GM23338 (cell line): ENCODE data around the gene TMUB1. TPM values are rescaled to one million over a fixed set of nuclear protein-coding genes. Genes with fewer than 3 reads are reported as not detected.

Experiments used
- ATAC-seq: fragments of 200-7000 bp; cut with Tn5 transposase; 3 replicates; pipeline ENCODE4 v1.9.1; 2020
- DNase-seq: peaks from one replicate; pipeline ENCODE4 v3.0.0-alpha.2; 2015; ENCODE audit warnings: low spot score
- H2AFZ ChIP-seq: fragments of 200-600 bp; sonication (generic); 2 replicates; pipeline ENCODE4 v1.8.0; 2016; ENCODE audit warnings: antibody characterized with exemption, mild to moderate bottlenecking, moderate library complexity
- H3F3A ChIP-seq: fragments of 200-600 bp; sonication (generic); replicated peaks from 2 replicates; pipeline ENCODE4 v1.8.0; 2017; ENCODE audit warnings: antibody characterized with exemption, mixed run types, low read depth
- H3K27ac ChIP-seq: fragments of 200-600 bp; sonication (generic); 2 replicates; pipeline ENCODE4 v1.6.1; 2016; ENCODE audit warnings: low read depth
- H3K27me3 ChIP-seq: fragments of 200-600 bp; sonication (generic); 2 replicates; pipeline ENCODE4 v1.8.0; 2016; ENCODE audit warnings: mild to moderate bottlenecking, mixed run types, moderate library complexity; ENCODE audit not compliant: insufficient read depth
- H3K36me3 ChIP-seq: fragments of 200-600 bp; sonication (generic); 2 replicates; pipeline ENCODE4 v1.8.0; 2016; ENCODE audit warnings: mild to moderate bottlenecking; ENCODE audit not compliant: insufficient read depth
- H3K4me1 ChIP-seq: fragments of 200-600 bp; sonication (generic); 2 replicates; pipeline ENCODE4 v1.8.0; 2016; ENCODE audit warnings: mild to moderate bottlenecking, moderate library complexity; ENCODE audit not compliant: insufficient read depth
- H3K4me2 ChIP-seq: fragments of 200-600 bp; sonication (generic); 2 replicates; pipeline ENCODE4 v1.7.1; 2017; ENCODE audit warnings: mixed run types
- H3K4me3 ChIP-seq: fragments of 200-600 bp; sonication (generic); 2 replicates; pipeline ENCODE4 v1.6.1; 2016; ENCODE audit warnings: mixed run types
- H3K79me2 ChIP-seq: fragments of 200-600 bp; sonication (generic); replicated peaks from 2 replicates; pipeline ENCODE4 v1.8.0; 2017; ENCODE audit warnings: mild to moderate bottlenecking; ENCODE audit not compliant: insufficient read depth
- H3K9me2 ChIP-seq: fragments of 200-600 bp; sonication (generic); 2 replicates; pipeline ENCODE4 v1.8.0; 2017; ENCODE audit not compliant: insufficient read depth
- H4K20me1 ChIP-seq: fragments of 200-600 bp; sonication (generic); replicated peaks from 2 replicates; pipeline ENCODE4 v1.8.0; 2017; ENCODE audit warnings: mild to moderate bottlenecking; ENCODE audit not compliant: insufficient read depth
- H3K27ac Mint-ChIP-seq: 2 replicates; pipeline ENCODE4 v1.8.0; 2020; ENCODE audit warnings: inconsistent platforms, mild to moderate bottlenecking, moderate library complexity, mixed read lengths
- H3K27me3 Mint-ChIP-seq: 3 replicates; pipeline ENCODE4 v1.8.0; 2022; ENCODE audit warnings: low read depth, mild to moderate bottlenecking, moderate library complexity, mixed read lengths, inconsistent platforms; ENCODE audit not compliant: insufficient read depth, poor library complexity
- H3K36me3 Mint-ChIP-seq: 3 replicates; pipeline ENCODE4 v1.8.0; 2021; ENCODE audit warnings: low read depth, mild to moderate bottlenecking, inconsistent platforms, moderate library complexity, mixed read lengths
- H3K4me1 Mint-ChIP-seq: 3 replicates; pipeline ENCODE4 v1.8.0; 2020; ENCODE audit warnings: mild to moderate bottlenecking, inconsistent platforms, mixed read lengths
- H3K4me3 Mint-ChIP-seq: 3 replicates; pipeline ENCODE4 v1.8.0; 2021; ENCODE audit warnings: moderate library complexity, mild to moderate bottlenecking, inconsistent platforms, mixed read lengths
- H3K9me3 Mint-ChIP-seq: 3 replicates; pipeline ENCODE4 v1.8.0; 2020; ENCODE audit warnings: moderate library complexity, mild to moderate bottlenecking, inconsistent platforms, mixed read lengths
- CREB1 ChIP-seq: fragments of 250-450 bp; sonication (Bioruptor Pico); IDR thresholded peaks from 2 replicates; pipeline ENCODE4 v1.5.0; 2020; ENCODE audit warnings: low read depth, mild to moderate bottlenecking, moderate library complexity
- CTCF ChIP-seq, 2 experiments: fragments of 200-600 bp in 1 of 2; sonication (generic) in 1 of 2; conservative IDR thresholded peaks; 2 replicates each; pipeline versions ENCODE4 v1.5.1 to v1.6.1; 2016 to 2017; ENCODE audit warnings: antibody characterized with exemption in 2 of 2, low read depth in 2 of 2, mild to moderate bottlenecking in 2 of 2, moderate library complexity in 1 of 2
- ETS1 ChIP-seq: IDR thresholded peaks from 2 replicates; pipeline ENCODE4 v1.6.1; 2016; ENCODE audit warnings: antibody characterized with exemption
- EZH2phosphoT487 ChIP-seq: fragments of 200-600 bp; sonication (generic); IDR thresholded peaks from one replicate; pipeline ENCODE4 v1.8.1; 2018; ENCODE audit warnings: antibody characterized with exemption; ENCODE audit not compliant: unreplicated experiment
- JUNB ChIP-seq: IDR thresholded peaks from one replicate; pipeline ENCODE4 v1.6.1; 2016; ENCODE audit warnings: antibody characterized with exemption; ENCODE audit not compliant: unreplicated experiment
- NANOG ChIP-seq: IDR thresholded peaks from 2 replicates; pipeline ENCODE4 v1.6.1; 2016; ENCODE audit warnings: antibody characterized with exemption, borderline replicate concordance
- POLR2AphosphoS5 ChIP-seq: IDR thresholded peaks from 2 replicates; pipeline ENCODE4 v1.6.1; 2016; ENCODE audit warnings: antibody characterized with exemption, low read depth
- STAT1 ChIP-seq: IDR thresholded peaks from one replicate; pipeline ENCODE4 v1.6.1; 2016; ENCODE audit warnings: antibody characterized with exemption; ENCODE audit not compliant: unreplicated experiment
- ZNF114 ChIP-seq: fragments of 250-450 bp; sonication (Bioruptor Pico); IDR thresholded peaks from 2 replicates; pipeline ENCODE4 v1.5.0; 2020; ENCODE audit warnings: mild to moderate bottlenecking, moderate library complexity
- ZNF331 ChIP-seq: fragments of 250-450 bp; sonication (Bioruptor Pico); IDR thresholded peaks from 2 replicates; pipeline ENCODE4 v1.5.0; 2020; ENCODE audit warnings: low read depth, mild to moderate bottlenecking, moderate library complexity
- ZNF462 ChIP-seq: fragments of 250-450 bp; sonication (Bioruptor Pico); IDR thresholded peaks from 2 replicates; pipeline ENCODE4 v1.5.0; 2020; ENCODE audit warnings: mild to moderate bottlenecking, moderate library complexity
- polyA plus RNA-seq: library from polyadenylated mRNA; unstranded; fragments of >200 nt; fragmentation: Nextera tagmentation; extraction: Ambion mirVana; gene quantifications from 2 replicates; pipeline ENCODE4 v1.2.1, GENCODE V29; 2016
- total RNA-seq: library from RNA; depleted of rRNA; stranded (reverse); fragments of >200 nt; shearing (Covaris generic); gene quantifications from 2 replicates; pipeline ENCODE4 v1.2.3, GENCODE V29; 2014

Gene TMUB1
- total and polyA plus RNA-seq, 2 experiments from 2014 or later, result 47.6 to 61.1 TPM

GRCh38 chr7:151093748-151094147 lies 10.5 kb upstream of the TMUB1 start:
- Histone ChIP-seq H4K20me1 (peaks cover 67% of the 10 kb centered on the region), H2AFZ (no peak overlapping the region), H3K4me1 (peaks cover 9% of the 10 kb centered on the region), H3K4me2 (peak overlapping the region; percentile 26; the same call in 1 of the 2 replicates), H3K27me3 (peaks cover 15% of the 10 kb centered on the region), H3K9me2 (no peaks in the 10 kb centered on the region), H3K79me2 (peaks cover 100% of the 10 kb centered on the region), H3K4me3 (no peak overlapping the region), H3K36me3 (no peaks in the 10 kb centered on the region), H3F3A (peaks cover 9% of the 10 kb centered on the region; the same call in 1 of the 2 replicates), H3K27ac (no peak overlapping the region)
- ATAC-seq (no peak), DNase-seq (no peak)
- Mint-ChIP-seq H3K4me3 (no peak overlapping the region), H3K36me3 (peaks cover 25% of the 10 kb centered on the region), H3K4me1 (peaks cover 32% of the 10 kb centered on the region), H3K9me3 (no peaks in the 10 kb centered on the region; the same call in 2 of the 3 replicates), H3K27ac (no peak overlapping the region), H3K27me3 (peaks cover 23% of the 10 kb centered on the region)
- no peak for TF ChIP-seq ZNF462 (CRISPR knock-in tag)
- TF ChIP-seq POLR2AphosphoS5, result no peak
- TF ChIP-seq ZNF114, result no peak
- TF ChIP-seq CREB1 (CRISPR knock-in tag), result no peak
- no peak for TF ChIP-seq EZH2phosphoT487

- H3K4me2 ChIP-seq, result no peak overlapping the region
- ATAC-seq (no peak), DNase-seq (no peak)
- H4K20me1 ChIP-seq, result peaks cover 80% of the 10 kb centered on the region
- H3K4me1 Mint-ChIP-seq, result peaks cover 38% of the 10 kb centered on the region
- H3F3A ChIP-seq, result peaks cover 17% of the 10 kb centered on the region; the same call in 1 of the 2 replicates
- no peak overlapping the region for H3K4me3 Mint-ChIP-seq
- H3K9me2 ChIP-seq, result no peaks in the 10 kb centered on the region
- no peaks in the 10 kb centered on the region for H3K36me3 ChIP-seq
- peaks cover 17% of the 10 kb centered on the region for H3K36me3 Mint-ChIP-seq
- H3K27me3 Mint-ChIP-seq, result peaks cover 36% of the 10 kb centered on the region
- no peak overlapping the region for H3K27ac Mint-ChIP-seq
- no peak overlapping the region for H2AFZ ChIP-seq
- no peaks in the 10 kb centered on the region; the same call in 2 of the 3 replicates for H3K9me3 Mint-ChIP-seq
- no peak overlapping the region for H3K27ac ChIP-seq
- H3K79me2 ChIP-seq, result peaks cover 97% of the 10 kb centered on the region
- no peak overlapping the region for H3K4me3 ChIP-seq
- H3K4me1 ChIP-seq, result peaks cover 20% of the 10 kb centered on the region
- peaks cover 32% of the 10 kb centered on the region for H3K27me3 ChIP-seq
- TF ChIP-seq JUNB (no peak), ETS1 (no peak), POLR2AphosphoS5 (no peak), ZNF331 (CRISPR knock-in tag) (no peak), ZNF114 (no peak), CTCF (conservative IDR thresholded peaks at IDR 0.05; ENCODE audit: low read depth in 2 of 2) (no peak), NANOG (no peak), STAT1 (no peak)
Measured at GRCh38 chr7:151091988-151092387, 8.7 kb upstream of the TMUB1 start.
